HUES64 (cell line): ENCODE measurements around the gene DIP2C.
A peak's percentile ranks its signal among the peaks of the same experiment; 100 is the strongest.
"Not testable (repeated sequence)": the region's sequence is repeated elsewhere in the genome, so short reads cannot be mapped to it uniquely, and the experiment has no call there.

ENCODE experiments used
- H3K27ac ChIP-seq: 2 replicates; pipeline ENCODE4 v1.7.0; 2013; ENCODE audit warnings: low read depth, low read length, inconsistent platforms
- H3K27me3 ChIP-seq: 2 replicates; pipeline ENCODE4 v1.6.1; 2013; ENCODE audit warnings: mild to moderate bottlenecking, low read length; ENCODE audit not compliant: insufficient read depth
- H3K36me3 ChIP-seq: 2 replicates; pipeline ENCODE4 v1.6.1; 2013; ENCODE audit warnings: mild to moderate bottlenecking, low read length; ENCODE audit not compliant: insufficient read depth
- H3K4me1 ChIP-seq: 2 replicates; pipeline ENCODE4 v1.6.1; 2013; ENCODE audit warnings: mild to moderate bottlenecking, low read length, moderate library complexity; ENCODE audit not compliant: insufficient read depth
- H3K4me3 ChIP-seq: 2 replicates; pipeline ENCODE4 v1.5.1; 2013; ENCODE audit warnings: mild to moderate bottlenecking, low read length, moderate library complexity
- H3K9ac ChIP-seq: 2 replicates; pipeline ENCODE4 v1.6.1; 2013; ENCODE audit warnings: mild to moderate bottlenecking, low read depth, low read length
- H3K9me3 ChIP-seq: 2 replicates; pipeline ENCODE4 v1.6.1; 2013; ENCODE audit warnings: low read depth, low read length; ENCODE audit not compliant: insufficient read depth
- WGBS: fragments of 150-250, 120-280 bp; methylation state at CpG from one replicate; pipeline ENCODE4 v1.1.7; 2013; ENCODE audit warnings: missing lambda C conversion rate; 5-methylcytosine and 5-hydroxymethylcytosine counted together

DIP2C gene

DNA sequence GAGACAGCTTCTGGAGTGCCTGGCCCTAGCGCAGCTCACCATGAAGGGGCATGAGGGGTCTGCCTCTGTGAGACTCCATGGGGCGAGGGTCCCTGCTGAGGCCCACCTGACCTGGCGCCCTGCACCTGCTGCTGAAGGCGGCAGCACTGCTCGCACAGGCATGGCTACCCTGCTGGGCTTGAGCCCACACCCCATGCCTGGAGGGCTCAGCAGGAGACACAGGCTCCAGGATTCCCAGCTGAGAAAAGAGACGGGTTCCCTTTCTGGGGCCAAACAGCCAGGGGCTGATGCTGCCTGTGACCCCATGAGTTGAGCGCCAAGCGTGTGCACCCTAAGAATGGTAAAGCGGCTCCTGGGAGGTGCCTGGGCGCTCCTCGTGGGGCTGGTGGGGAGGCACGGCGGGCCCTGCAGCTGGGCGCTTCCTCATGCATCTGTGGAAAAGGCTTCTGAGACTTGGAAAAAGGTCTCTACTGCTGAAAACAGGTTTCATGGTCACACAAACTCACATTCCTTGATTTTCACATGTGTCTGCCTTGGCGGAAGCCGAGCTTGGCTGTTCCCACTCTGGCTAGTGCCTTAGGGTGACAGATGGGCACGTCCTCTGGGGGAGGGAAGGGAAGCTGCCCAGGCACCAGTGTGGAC, 320.8 kb downstream of the DIP2C start:
- Histone ChIP-seq H3K4me3 (no peak overlapping the region), H3K27me3 (no peaks in the 10 kb centered on the region), H3K27ac (no peak overlapping the region), H3K36me3 (peaks cover 8% of the 10 kb centered on the region; the same call in 1 of the 2 replicates), H3K4me1 (peaks cover 7% of the 10 kb centered on the region; the same call in 1 of the 2 replicates), H3K9ac (peak overlapping the region; percentile 12; the same call in 1 of the 2 replicates), H3K9me3 (no peaks in the 10 kb centered on the region)
- WGBS: 92% methylated on average over 17 of the region's 17 CpGs

DNA sequence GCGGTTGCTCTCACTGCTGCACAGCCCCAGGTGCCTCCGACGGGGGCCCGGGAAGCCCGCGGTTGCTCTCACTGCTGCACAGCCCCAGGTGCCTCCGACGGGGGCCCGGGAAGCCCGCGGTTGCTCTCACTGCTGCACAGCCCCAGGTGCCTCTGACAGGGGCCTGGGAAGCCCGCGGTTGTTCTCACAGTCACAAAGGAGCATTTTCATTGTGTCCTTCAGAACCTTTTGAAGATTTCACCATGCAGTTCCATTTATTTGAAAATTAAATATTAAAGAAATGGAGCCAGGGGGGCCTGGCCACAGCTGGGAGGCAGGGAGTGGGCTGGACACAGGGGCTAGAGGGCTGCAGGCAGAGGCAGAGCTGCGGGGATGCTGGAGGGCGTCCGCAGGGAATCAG, 321.4 kb downstream of the DIP2C start:
- H3K27ac ChIP-seq, H3K27me3 ChIP-seq, H3K9ac ChIP-seq, H3K9me3 ChIP-seq, H3K4me1 ChIP-seq, H3K4me3 ChIP-seq: not testable (repeated sequence)
- WGBS: 93% methylated on average over 10 of the region's 16 CpGs
- peaks cover 11% of the 10 kb centered on the region for H3K36me3 ChIP-seq

DNA sequence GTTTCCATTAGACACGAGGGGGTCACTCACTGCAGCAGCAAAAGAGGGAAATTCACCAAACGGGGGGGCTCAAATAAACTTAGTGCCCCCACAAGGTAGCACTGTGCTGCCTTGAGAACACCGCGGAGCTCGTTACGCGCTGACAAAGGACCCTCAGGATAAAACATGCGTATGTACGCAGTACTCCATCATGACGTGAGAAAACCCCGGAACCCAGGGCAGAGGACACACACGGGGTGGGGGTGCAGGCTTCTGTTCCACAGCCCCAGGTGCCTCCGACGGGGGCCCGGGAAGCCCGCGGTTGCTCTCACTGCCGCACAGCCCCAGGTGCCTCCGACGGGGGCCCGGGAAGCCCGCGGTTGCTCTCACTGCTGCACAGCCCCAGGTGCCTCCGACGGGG, 321.8 kb downstream of the DIP2C start:
- Histone ChIP-seq H3K4me3 (no peak overlapping the region), H3K4me1 (no peaks in the 10 kb centered on the region), H3K9ac (no peak overlapping the region), H3K27me3 (no peaks in the 10 kb centered on the region), H3K9me3 (no peaks in the 10 kb centered on the region), H3K36me3 (peaks cover 16% of the 10 kb centered on the region), H3K27ac (no peak overlapping the region)
- 89% methylated on average over 18 of the region's 25 CpGs for WGBS

DNA sequence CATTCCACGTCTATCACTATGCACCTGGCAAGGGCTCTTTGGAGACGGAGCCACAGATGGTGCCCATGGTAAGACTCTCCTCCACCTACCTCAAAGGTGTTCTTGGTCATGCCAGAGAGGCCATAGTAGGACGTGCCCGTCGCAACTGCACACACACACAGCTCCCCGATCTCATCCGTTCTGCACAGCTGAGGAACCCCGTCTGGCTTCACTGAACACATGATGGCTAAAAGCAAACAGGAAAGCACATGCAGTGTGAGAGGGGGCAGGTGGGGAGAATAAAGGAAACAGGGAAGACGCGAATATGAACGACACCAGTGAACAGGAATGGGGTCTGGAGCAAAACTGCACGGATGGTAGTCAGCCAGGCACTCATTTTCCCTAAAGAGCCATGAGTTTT, 323.3 kb downstream of the DIP2C start:
- Histone ChIP-seq H3K27ac (no peak overlapping the region), H3K9me3 (no peaks in the 10 kb centered on the region), H3K9ac (no peak overlapping the region), H3K36me3 (peaks cover 19% of the 10 kb centered on the region), H3K4me1 (no peaks in the 10 kb centered on the region), H3K4me3 (no peak overlapping the region), H3K27me3 (no peaks in the 10 kb centered on the region)
- WGBS: 95% methylated on average over 12 of the region's 12 CpGs

DNA sequence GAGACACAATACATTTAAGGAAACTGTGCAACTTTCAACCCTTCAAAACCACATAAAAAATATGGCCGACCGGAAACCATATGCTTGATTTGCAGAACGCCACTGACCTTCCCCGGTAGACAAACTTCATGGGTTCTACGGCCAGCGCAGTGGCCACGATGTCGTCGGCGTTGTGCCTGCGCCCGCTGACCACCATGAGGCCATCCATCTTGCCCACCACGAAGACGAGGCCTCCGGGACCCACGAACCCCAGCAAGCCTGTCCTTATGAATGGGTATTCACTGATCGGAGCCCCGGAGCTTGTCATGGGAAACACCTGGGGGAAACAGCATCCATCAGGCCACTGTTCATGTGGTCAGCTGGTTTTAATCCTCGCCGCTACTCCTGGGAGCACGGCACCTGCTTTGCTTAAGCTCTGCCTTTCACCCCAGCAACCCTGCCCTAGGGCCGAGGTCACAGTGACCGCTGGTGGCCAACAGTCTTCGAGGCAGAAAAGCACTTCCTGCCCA, 325.1 kb downstream of the DIP2C start:
- H3K9ac ChIP-seq: no peak overlapping the region
- H3K4me3 ChIP-seq: no peak overlapping the region
- H3K4me1 ChIP-seq: no peaks in the 10 kb centered on the region
- no peaks in the 10 kb centered on the region for H3K9me3 ChIP-seq
- H3K27me3 ChIP-seq: no peaks in the 10 kb centered on the region
- no peak overlapping the region for H3K27ac ChIP-seq
- 96% methylated on average over 24 of the region's 24 CpGs for WGBS
- peaks cover 26% of the 10 kb centered on the region for H3K36me3 ChIP-seq

DNA sequence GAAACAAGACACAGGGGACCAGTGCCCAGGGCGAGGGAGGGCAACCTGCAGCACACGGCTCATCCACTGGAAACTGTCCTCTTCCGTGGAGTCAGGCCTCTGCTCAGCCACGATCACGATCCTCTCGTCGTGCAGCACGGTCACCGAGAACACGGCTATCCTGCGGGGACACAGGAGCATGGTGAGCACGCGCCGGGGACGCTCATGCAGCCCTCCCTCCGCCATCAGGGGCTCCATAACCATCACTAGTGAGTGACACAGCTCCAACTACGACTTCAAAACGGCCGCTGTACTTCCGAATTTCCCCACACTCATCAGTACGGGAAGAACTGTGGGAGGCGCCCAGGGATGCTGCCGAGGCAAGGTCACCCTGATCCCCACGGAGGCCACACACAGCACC, 326.3 kb downstream of the DIP2C start:
- WGBS: 96% methylated on average over 24 of the region's 24 CpGs
- H3K27me3 ChIP-seq: no peaks in the 10 kb centered on the region

DNA sequence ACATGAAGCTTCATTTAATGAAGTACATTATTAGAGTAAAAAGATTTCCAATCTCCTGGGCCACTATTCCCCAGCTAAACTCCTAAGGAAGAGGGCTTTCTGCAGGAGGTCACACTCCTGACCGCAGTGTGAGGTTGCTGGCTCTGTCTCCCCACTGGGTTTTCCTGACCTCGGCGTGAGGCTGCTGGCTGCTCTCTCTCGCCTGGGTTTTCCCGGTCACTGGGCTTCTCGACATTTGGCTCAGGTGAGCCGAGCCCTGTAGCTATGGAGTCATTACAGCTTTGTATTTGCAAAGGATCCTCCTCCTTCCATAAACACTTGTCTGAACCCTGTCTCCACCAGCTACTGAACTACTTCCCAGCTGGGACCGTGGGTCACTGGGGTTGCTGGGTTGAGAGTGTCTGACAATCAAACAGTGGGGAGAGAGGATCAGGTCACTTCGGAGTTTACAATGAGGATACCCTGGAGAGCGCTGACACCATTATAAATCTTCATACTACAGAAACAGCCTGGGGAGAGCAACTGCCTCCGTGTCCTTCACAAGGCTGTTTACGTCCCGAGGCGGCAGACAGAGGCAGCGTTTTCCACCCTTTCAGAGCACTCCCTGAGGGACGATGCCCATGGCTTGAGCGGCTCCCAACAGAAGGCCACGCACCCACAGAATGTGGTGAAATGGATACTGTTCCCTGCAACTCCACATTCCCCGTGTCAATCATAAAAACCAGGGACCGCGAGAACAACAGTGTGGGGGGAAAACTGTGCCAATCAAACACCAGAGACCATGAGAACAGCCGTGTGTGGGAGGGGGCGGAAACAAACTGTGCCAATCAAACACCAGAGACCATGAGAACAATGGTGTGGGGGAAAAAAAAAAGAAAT, 328.0 kb downstream of the DIP2C start:
- no peaks in the 10 kb centered on the region for H3K27me3 ChIP-seq
- no peaks in the 10 kb centered on the region for H3K4me1 ChIP-seq
- H3K36me3 ChIP-seq: peaks cover 18% of the 10 kb centered on the region
- no peaks in the 10 kb centered on the region for H3K9me3 ChIP-seq
- H3K27ac ChIP-seq: no peak overlapping the region
- 93% methylated on average over 22 of the region's 23 CpGs for WGBS
- H3K4me3 ChIP-seq: no peak overlapping the region
- H3K9ac ChIP-seq: no peak overlapping the region

More for the DNA sequence above, 326.3 kb downstream of the DIP2C start:
- peaks cover 21% of the 10 kb centered on the region for H3K36me3 ChIP-seq
- no peak overlapping the region for H3K4me3 ChIP-seq
- H3K4me1 ChIP-seq: no peaks in the 10 kb centered on the region
- H3K27ac ChIP-seq: no peak overlapping the region
- H3K9me3 ChIP-seq: no peaks in the 10 kb centered on the region
- H3K9ac ChIP-seq: no peak overlapping the region

DNA sequence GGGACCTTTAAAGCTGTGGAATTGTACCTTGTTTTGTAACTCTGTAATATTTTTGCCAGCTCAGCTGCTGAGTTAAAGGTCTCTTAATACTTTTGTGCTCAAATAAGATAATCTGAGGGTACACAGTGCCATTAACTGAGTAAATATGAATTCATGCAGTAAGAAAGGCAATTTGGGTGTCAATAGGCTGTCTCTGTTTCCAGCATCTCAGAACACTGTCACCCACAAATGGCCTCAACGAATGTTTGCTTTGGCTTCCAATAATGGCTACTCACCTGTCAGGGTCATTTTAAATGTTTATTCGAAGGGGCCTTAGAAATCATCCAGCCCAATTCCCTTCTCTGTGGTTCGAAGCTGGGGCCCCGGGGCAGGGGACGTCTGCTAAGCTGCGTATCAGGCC, 328.8 kb downstream of the DIP2C start:
- Histone ChIP-seq H3K4me1 (no peaks in the 10 kb centered on the region), H3K36me3 (peaks cover 25% of the 10 kb centered on the region), H3K9me3 (no peaks in the 10 kb centered on the region), H3K4me3 (no peak overlapping the region), H3K9ac (no peak overlapping the region), H3K27me3 (no peaks in the 10 kb centered on the region), H3K27ac (no peak overlapping the region)
- WGBS: 82% methylated on average over 6 of the region's 6 CpGs

DNA sequence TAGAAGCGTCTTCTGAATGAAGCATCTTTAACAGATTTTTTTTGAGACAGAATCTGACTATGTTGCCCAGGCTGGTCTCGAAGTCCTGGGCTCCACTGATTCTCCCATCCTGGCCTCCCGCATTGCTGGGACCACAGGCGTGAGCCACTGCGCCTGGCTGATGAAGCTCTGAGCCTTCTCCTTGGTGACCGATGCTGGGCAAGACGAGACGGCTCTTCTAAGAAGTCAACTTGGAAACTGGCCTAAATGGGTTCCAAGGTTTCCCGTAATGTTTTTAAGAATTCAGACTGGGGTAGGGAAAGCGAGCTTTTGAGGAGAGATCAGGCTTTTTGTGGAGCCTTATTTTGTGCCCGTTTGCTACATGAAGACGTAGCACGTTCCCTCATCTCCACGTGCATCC, 329.7 kb downstream of the DIP2C start:
- 96% methylated on average over 14 of the region's 14 CpGs for WGBS
- Histone ChIP-seq H3K9ac (no peak overlapping the region), H3K4me3 (no peak overlapping the region), H3K9me3 (no peaks in the 10 kb centered on the region), H3K4me1 (no peaks in the 10 kb centered on the region), H3K27ac (no peak overlapping the region), H3K27me3 (no peaks in the 10 kb centered on the region), H3K36me3 (peaks cover 32% of the 10 kb centered on the region)

DNA sequence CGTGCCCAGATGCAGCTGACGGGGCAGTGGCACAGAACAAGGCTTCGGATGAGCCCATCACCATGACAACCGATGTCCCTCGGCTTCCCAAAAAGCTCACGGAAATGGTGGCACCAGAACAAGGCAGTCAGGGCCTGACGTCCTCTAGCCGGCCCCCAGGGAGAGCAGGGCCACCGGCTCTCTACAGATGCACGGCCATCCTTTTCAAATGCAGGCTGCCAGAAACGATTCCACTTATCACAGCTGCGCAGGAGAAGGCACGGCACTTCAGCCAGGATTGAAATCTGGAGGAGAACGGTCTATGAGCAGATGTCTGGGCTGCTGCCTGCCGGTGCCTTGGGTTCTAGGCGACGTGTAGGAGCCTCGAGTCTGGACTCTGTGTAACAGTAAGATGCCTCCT, 330.4 kb downstream of the DIP2C start:
- peaks cover 33% of the 10 kb centered on the region for H3K36me3 ChIP-seq
- WGBS: 92% methylated on average over 18 of the region's 18 CpGs

DNA sequence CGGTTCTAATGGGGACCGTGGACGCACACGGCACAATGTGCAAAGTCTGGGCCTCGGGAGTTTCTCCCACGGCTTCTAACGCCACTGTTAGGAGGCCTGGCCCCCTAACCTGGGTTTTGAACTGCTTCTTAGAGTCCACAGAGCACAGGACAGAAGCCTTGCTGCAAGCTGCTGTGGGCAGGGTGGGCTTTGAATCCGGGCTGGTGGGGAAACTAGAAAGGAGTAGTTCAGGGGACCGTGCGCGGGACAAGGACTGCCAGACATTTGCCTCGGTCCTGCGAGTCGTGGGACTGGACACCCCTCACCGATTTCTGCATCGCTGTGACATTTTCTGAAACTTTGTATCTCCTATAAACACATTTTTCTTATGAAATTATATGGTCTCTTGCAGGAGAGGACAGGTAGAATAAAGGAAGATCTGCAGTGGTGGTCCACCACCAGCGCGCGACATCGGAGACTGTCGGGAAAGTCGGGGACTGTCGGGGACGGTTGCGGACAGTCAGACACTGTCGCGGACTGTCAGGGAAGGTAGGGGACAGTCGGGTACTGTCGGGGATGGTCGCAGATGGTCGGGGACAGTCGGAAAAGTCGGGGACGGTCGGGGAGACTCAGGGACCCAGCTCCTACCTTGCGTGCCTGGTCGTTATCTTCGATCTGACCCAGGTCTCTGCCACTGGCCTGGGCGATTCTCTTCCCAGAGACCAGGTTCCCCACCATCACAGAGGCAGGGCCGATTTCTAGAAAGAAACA, 332.1 kb downstream of the DIP2C start:
- Histone ChIP-seq H3K36me3 (peaks cover 27% of the 10 kb centered on the region), H3K4me1 (no peaks in the 10 kb centered on the region), H3K4me3 (no peak overlapping the region), H3K27ac (no peak overlapping the region), H3K9ac (no peak overlapping the region), H3K9me3 (no peaks in the 10 kb centered on the region), H3K27me3 (no peaks in the 10 kb centered on the region)
- 97% methylated on average over 38 of the region's 40 CpGs for WGBS

More for the DNA sequence above, 330.4 kb downstream of the DIP2C start:
- Histone ChIP-seq H3K9me3 (no peaks in the 10 kb centered on the region), H3K27me3 (no peaks in the 10 kb centered on the region), H3K4me3 (no peak overlapping the region), H3K27ac (no peak overlapping the region), H3K9ac (no peak overlapping the region), H3K4me1 (no peaks in the 10 kb centered on the region)
